ENCODE data around the gene ROPN1L.
A peak's percentile ranks its signal among the peaks of the same experiment; 100 is the strongest.

ROPN1L gene

DNA sequence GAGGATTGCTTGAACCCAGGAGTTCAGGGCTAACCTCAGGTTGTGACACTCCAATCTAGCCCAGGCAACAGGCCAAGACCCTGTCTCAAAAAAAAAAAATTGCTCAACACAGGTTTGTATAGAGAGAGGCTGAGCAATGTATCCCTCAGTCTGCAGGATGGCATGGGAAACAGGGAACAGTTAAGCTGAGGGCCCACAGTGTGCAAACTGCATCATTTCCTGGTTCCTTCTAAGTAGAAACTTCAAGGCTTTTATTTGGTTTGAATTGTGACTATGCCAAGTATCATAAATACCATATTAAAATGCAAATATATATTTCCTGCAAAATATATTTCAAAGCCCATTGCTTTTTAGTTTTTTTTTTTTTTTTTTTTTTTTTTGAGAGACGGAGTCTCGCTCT lies 13.7 kb upstream of the ROPN1L start:
- no peak for DNase-seq (ENCODE audit: low read depth in 2 of 2)

- DNase-seq (ENCODE audit: low read depth in 2 of 2), result no peak
Measured at GRCh38 chr5:10431415-10431814, 10.3 kb upstream of the ROPN1L start.

- no peak for DNase-seq (ENCODE audit: low read depth in 2 of 2)
Measured at GRCh38 chr5:10432059-10433008, 9.3 kb upstream of the ROPN1L start.

GRCh38 chr5:10434392-10434791 lies 7.3 kb upstream of the ROPN1L start:
- DNase-seq (ENCODE audit: low read depth in 2 of 2), result no peak

DNA sequence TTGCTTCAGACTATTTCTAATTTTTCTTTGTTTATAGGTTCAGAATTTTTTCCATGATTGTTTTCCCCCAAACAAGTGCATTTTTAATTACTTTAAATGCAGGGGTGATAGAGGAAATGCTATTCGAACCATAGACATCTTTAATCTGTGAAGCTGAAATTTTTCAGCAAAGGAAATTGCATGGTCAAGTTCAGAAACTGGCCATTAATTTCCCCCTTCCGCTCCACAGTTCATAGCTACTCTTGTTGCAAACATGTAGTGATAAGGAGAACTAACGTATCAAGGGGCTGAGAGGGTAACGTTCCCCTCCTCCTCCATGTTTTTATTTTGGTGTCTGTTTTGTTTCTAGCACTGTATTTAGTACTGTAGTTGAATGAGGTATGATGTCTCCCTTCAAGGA lies 3.4 kb upstream of the ROPN1L start:
- no peak for DNase-seq (ENCODE audit: low read depth in 2 of 2)

- no peak for DNase-seq (ENCODE audit: low read depth in 2 of 2)
Measured at GRCh38 chr5:10439692-10440091, 2.0 kb upstream of the ROPN1L start.

GRCh38 chr5:10440367-10440990 lies 1.2 kb upstream of the ROPN1L start:
- no peak for DNase-seq (ENCODE audit: low read depth in 2 of 2)

DNA sequence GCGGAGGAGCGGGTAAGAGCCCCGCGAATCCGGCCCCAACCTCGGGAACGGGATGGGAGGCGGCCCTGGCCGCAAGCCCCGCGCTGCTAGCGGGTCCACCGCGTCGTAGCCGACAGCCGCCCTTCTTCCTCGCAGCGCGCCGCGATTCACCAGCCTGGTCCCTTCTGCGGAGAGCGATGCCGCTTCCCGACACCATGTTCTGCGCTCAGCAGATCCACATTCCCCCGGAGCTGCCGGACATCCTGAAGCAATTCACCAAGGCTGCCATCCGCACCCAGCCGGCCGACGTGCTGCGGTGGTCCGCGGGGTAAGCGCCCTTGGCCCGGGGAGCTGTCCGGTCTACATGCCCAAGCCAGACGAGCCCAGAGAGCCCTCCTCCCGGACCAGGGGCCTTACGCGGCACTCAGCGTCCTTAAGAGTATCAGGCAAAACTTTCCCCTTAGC lies 335 bp downstream of the ROPN1L start:
- DNase-seq (ENCODE audit: low read depth in 2 of 2), result no peak

GRCh38 chr5:10442576-10442975 lies 897 bp downstream of the ROPN1L start:
- no peak for DNase-seq (ENCODE audit: low read depth in 2 of 2)

DNA sequence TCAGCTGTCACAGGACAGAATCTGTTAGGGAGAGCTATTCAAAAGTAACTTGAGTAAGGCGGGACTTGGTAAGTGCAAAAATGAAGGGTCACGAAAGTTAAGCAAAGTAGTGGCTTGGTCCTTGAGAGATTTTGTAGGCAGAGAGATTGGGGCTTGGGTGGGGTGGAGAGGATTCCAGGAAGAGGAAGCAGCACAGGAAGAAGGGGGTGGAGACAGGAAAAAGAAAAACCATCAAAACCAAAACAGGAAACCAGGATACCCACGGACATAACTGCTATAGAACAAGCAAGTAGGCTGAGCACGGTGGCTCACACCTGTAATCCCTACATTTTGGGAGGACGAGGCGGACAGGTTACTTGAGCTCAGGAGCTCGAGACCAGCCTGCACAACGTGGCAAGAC lies 3.7 kb downstream of the ROPN1L start:
- no peak for DNase-seq (ENCODE audit: low read depth in 2 of 2)

DNA sequence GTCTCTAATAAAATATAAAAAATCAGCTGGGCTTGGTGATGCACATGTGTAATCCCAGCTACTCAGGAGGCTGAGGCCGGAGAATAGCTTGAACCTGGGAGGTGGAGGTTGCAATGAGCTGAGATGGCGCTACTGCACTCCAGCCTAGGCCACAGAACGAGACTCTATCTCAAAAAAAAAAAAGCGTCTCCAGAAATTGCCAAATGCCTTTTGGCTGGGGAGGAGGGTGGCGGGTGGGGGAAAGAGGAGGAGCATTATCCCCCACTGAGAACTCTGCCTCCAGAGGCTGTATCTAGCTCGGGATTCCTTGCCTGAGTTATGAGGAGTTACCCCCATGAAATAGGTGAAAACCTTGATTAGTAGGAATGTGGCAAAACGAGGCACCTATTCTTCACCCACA lies 4.8 kb downstream of the ROPN1L start:
- no peak for DNase-seq (ENCODE audit: low read depth in 2 of 2)

DNA sequence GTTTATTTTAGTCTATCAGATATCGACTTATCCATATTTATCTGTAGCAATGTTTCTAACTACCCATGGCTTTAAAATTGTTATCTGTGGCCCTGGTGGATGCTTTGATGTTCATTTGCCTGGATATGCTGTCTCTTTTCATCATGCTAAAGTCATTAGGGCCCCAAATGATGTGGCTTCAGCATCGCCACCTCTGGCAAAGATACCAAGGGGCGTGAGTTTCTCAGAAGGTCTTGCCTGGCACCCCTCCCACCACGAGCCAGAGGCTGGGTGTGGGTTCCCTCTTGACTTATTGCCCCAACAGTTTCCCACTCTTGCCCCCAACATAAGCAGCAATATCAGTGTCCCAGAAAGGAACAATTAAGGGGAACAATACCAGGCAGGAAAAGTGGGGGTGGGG lies 5.4 kb downstream of the ROPN1L start:
- no peak for DNase-seq (ENCODE audit: low read depth in 2 of 2)

DNA sequence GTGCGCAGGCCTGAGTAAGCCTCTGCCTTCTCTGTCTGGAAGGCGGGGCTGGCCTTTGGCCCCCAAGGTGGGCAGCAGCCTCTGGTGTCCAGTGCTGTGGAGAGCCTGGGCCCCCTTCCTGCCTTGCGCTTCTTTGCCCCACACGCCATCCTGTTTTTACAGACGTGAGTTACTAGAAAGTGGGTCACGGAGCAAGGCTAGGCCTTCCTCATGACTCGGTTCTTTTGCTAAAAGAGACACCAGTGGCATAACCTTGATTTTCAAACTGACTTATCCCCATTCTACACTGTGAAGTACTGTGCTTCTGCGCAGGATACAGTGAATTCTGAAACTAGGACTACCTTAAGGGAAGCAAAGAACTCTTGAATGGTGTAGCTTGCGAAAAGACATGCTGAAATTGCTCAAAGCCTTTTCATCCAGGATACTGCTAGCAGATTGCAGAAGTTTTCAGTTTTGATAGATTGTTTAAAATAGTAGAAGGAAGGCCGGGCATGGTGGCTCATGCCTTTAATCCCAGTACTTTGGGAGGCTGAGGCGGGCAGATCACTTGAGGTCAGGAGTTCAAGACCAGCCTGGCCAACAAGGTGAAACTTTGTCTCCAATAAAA lies 7.2 kb downstream of the ROPN1L start:
- DNase-seq (ENCODE audit: low read depth in 2 of 2), result no peak

DNA sequence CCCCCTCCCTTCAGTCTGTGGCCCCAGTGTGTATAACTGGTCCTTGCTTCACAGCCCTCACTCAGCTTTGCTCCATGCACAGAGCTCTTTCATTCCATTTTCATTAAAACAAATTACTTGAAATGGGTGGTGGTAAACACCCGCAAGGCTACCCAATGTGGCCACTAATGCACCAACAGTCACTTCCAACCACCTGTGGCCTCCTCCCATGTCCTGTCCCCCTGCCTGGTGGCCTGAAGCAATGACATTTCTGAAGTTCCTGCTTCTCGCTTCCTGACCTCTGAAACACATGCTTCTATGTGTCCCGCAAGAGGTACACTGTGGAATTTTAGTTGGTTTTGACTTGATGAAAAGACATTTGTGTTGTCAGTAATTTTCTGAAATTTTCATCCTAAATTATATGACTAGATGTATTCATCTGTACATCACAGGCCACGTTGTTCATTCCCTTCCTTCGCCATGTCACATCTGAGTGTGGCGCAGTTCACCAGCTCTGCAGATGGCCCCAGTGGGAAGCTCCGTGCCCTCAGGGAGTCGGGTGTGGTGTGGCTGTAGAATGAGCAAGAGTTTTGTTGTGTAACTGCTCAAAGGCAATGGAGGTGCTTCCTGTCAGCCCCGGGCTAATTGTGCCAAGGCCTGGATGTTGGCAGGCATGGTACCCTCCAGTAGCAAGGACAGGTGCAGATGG lies 9.6 kb downstream of the ROPN1L start:
- no peak for DNase-seq (ENCODE audit: low read depth in 2 of 2)

- peak in 1 of 2 donors; percentile 5 for DNase-seq (ENCODE audit: low read depth in 2 of 2)
Measured at GRCh38 chr5:10452768-10453331, 11.2 kb downstream of the ROPN1L start.

GRCh38 chr5:10453545-10453944 lies 11.9 kb downstream of the ROPN1L start:
- DNase-seq (ENCODE audit: low read depth in 2 of 2), result no peak

- DNase-seq (ENCODE audit: low read depth in 2 of 2), result no peak
Measured at GRCh38 chr5:10454591-10455276, 13.1 kb downstream of the ROPN1L start.

DNA sequence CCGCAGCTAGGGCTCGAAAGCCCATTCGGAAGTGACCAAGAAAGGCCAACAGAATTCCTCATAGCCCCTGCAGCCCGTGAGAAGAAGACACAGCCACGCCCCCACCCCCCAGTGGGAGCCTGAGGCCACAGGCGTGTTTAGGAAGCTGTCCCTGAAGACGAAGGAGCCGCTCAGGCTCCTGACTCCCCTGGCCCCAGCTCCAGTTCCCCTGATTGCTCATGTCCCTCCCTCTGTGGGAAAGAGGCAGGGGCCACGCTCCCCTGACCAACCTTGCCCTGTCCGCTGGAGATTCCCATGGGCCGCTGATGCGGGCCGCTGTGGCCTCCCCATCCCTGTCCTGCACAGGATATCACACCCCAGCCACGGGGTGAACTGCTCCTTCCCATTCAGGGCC lies 13.6 kb downstream of the ROPN1L start:
- no peak for DNase-seq (ENCODE audit: low read depth in 2 of 2)

- no peak for DNase-seq (ENCODE audit: low read depth in 2 of 2)
Measured at GRCh38 chr5:10456583-10457420, 15.1 kb downstream of the ROPN1L start.
